ENCODE data around the gene SPEF2. TPM values are rescaled to one million over a fixed set of nuclear protein-coding genes. Genes with fewer than 3 reads are reported as not detected.

The SPEF2 gene
- total RNA-seq, 1 donor from 2014 or later, result 3.4 TPM

GRCh38 chr5:35753500-35753899, 135.8 kb downstream of the SPEF2 start:
- Histone ChIP-seq H3K27ac (ENCODE audit: low read depth, low read length) (no peak overlapping the region), H2AFZ (ENCODE audit: low read depth, low read length) (no peak overlapping the region), H3K27me3 (ENCODE audit: insufficient read depth, low read length) (no peaks in the 10 kb centered on the region), H4K20me1 (ENCODE audit: insufficient read depth, low read length) (no peaks in the 10 kb centered on the region), H3K4me3 (ENCODE audit: insufficient read depth, low read depth, low read length) (no peak overlapping the region), H3K79me2 (ENCODE audit: insufficient read depth, low read length) (no peaks in the 10 kb centered on the region), H3K4me2 (ENCODE audit: low read length) (no peak overlapping the region), H3K9ac (ENCODE audit: low read length) (no peak overlapping the region), H3K4me1 (ENCODE audit: insufficient read depth, low read length) (no peaks in the 10 kb centered on the region), H3K36me3 (ENCODE audit: insufficient read depth, low read length) (no peaks in the 10 kb centered on the region), H3K9me3 (ENCODE audit: insufficient read depth, low read depth, low read length) (no peaks in the 10 kb centered on the region)
- no peak overlapping the region for H3K27ac Mint-ChIP-seq (ENCODE audit: unreplicated experiment)
- H3K36me3 Mint-ChIP-seq (ENCODE audit: low read depth, unreplicated experiment), result no peaks in the 10 kb centered on the region
- H3K27me3 Mint-ChIP-seq (ENCODE audit: low read depth, unreplicated experiment), result peaks cover 18% of the 10 kb centered on the region
- no peaks in the 10 kb centered on the region for H3K4me1 Mint-ChIP-seq (ENCODE audit: low read depth, unreplicated experiment)
- TF ChIP-seq CTCF (IDR thresholded peaks at IDR 0.05; ENCODE audit: insufficient read depth, low read depth, low read length), result no peak
- no peak for TF ChIP-seq EZH2 (IDR thresholded peaks at IDR 0.05; ENCODE audit: insufficient read depth, low read length)
- no peak for DNase-seq (ENCODE audit: low read depth)
- H3K4me3 Mint-ChIP-seq (ENCODE audit: unreplicated experiment), result no peak overlapping the region
- no peak for FAIRE-seq
- H3K9me3 Mint-ChIP-seq (ENCODE audit: unreplicated experiment), result no peaks in the 10 kb centered on the region

- Histone ChIP-seq H3K9me3 (ENCODE audit: insufficient read depth, low read depth, low read length) (no peaks in the 10 kb centered on the region), H3K4me1 (ENCODE audit: insufficient read depth, low read length) (no peaks in the 10 kb centered on the region), H3K4me2 (ENCODE audit: low read length) (no peak overlapping the region), H3K27ac (ENCODE audit: low read depth, low read length) (no peak overlapping the region), H3K4me3 (ENCODE audit: insufficient read depth, low read depth, low read length) (no peak overlapping the region), H3K79me2 (ENCODE audit: insufficient read depth, low read length) (no peaks in the 10 kb centered on the region), H3K9ac (ENCODE audit: low read length) (no peak overlapping the region), H2AFZ (ENCODE audit: low read depth, low read length) (no peak overlapping the region), H3K27me3 (ENCODE audit: insufficient read depth, low read length) (no peaks in the 10 kb centered on the region), H3K36me3 (ENCODE audit: insufficient read depth, low read length) (no peaks in the 10 kb centered on the region), H4K20me1 (ENCODE audit: insufficient read depth, low read length) (no peaks in the 10 kb centered on the region)
- H3K27me3 Mint-ChIP-seq (ENCODE audit: low read depth, unreplicated experiment), result peaks cover 14% of the 10 kb centered on the region
- H3K27ac Mint-ChIP-seq (ENCODE audit: unreplicated experiment), result no peak overlapping the region
- H3K4me3 Mint-ChIP-seq (ENCODE audit: unreplicated experiment), result no peak overlapping the region
- DNase-seq (ENCODE audit: low read depth), result no peak
- TF ChIP-seq CTCF (IDR thresholded peaks at IDR 0.05; ENCODE audit: insufficient read depth, low read depth, low read length) (no peak), EZH2 (IDR thresholded peaks at IDR 0.05; ENCODE audit: insufficient read depth, low read length) (no peak)
- FAIRE-seq, result no peak
- H3K9me3 Mint-ChIP-seq (ENCODE audit: unreplicated experiment), result no peaks in the 10 kb centered on the region
- H3K4me1 Mint-ChIP-seq (ENCODE audit: low read depth, unreplicated experiment), result no peaks in the 10 kb centered on the region
- H3K36me3 Mint-ChIP-seq (ENCODE audit: low read depth, unreplicated experiment), result no peaks in the 10 kb centered on the region
Observed at GRCh38 chr5:35754481-35754880, 136.8 kb downstream of the SPEF2 start.

GRCh38 chr5:35755966-35756365, 138.3 kb downstream of the SPEF2 start:
- no peaks in the 10 kb centered on the region for H3K4me1 Mint-ChIP-seq (ENCODE audit: low read depth, unreplicated experiment)
- H3K4me3 Mint-ChIP-seq (ENCODE audit: unreplicated experiment), result no peak overlapping the region
- no peak overlapping the region for H3K4me2 ChIP-seq (ENCODE audit: low read length)
- no peak overlapping the region for H3K27ac Mint-ChIP-seq (ENCODE audit: unreplicated experiment)
- no peak overlapping the region for H3K9ac ChIP-seq (ENCODE audit: low read length)
- DNase-seq (ENCODE audit: low read depth) (no peak), FAIRE-seq (no peak)
- H3K9me3 ChIP-seq (ENCODE audit: insufficient read depth, low read depth, low read length), result no peaks in the 10 kb centered on the region
- H3K27me3 Mint-ChIP-seq (ENCODE audit: low read depth, unreplicated experiment), result peaks cover 3% of the 10 kb centered on the region
- no peaks in the 10 kb centered on the region for H3K79me2 ChIP-seq (ENCODE audit: insufficient read depth, low read length)
- H4K20me1 ChIP-seq (ENCODE audit: insufficient read depth, low read length), result no peaks in the 10 kb centered on the region
- no peak for TF ChIP-seq CTCF (IDR thresholded peaks at IDR 0.05; ENCODE audit: insufficient read depth, low read depth, low read length)
- no peak for TF ChIP-seq EZH2 (IDR thresholded peaks at IDR 0.05; ENCODE audit: insufficient read depth, low read length)
- no peak overlapping the region for H3K4me3 ChIP-seq (ENCODE audit: insufficient read depth, low read depth, low read length)
- no peak overlapping the region for H2AFZ ChIP-seq (ENCODE audit: low read depth, low read length)
- no peaks in the 10 kb centered on the region for H3K36me3 ChIP-seq (ENCODE audit: insufficient read depth, low read length)
- H3K27me3 ChIP-seq (ENCODE audit: insufficient read depth, low read length), result no peaks in the 10 kb centered on the region
- H3K27ac ChIP-seq (ENCODE audit: low read depth, low read length), result no peak overlapping the region
- H3K4me1 ChIP-seq (ENCODE audit: insufficient read depth, low read length), result no peaks in the 10 kb centered on the region
- H3K36me3 Mint-ChIP-seq (ENCODE audit: low read depth, unreplicated experiment), result no peaks in the 10 kb centered on the region
- H3K9me3 Mint-ChIP-seq (ENCODE audit: unreplicated experiment), result no peaks in the 10 kb centered on the region

All from astrocyte (in vitro differentiated cells and primary cell).